Bone marrow (tissue), 2 donors: ENCODE results near the gene EPHA7.

ENCODE experiments used
- DNase-seq, 2 donors: peaks; one replicate each; lab custom pipeline; 2025; lab: John Stamatoyannopoulos, UW

EPHA7 gene

DNA sequence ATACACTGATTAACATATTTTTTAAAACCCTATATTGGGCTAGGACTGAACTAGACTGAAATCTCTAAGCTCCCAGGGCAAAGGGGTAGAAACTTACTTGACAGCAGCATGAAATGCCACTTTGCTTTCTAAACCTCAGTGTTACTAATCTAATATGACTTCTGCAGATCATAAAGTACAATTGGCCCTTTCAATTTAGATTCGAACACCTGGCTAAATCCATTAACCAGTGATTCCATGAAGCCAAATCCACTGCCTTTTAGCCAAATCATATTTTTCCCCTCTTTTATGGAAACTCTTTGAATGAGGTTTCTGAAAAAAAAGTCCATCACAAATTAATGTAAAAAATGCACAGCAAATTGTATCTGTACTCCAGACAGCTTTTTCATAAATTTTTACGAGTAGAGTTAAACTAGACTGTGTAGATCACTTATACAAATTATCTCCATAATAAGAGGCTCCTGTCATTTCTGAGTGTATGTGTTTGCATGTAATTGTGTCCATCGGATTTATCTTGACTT is 25.7 kb downstream of the EPHA7 start:
- no peak for DNase-seq

- no peak for DNase-seq
Observed at GRCh38 chr6:93392797-93393196, 26.6 kb downstream of the EPHA7 start.

GRCh38 chr6:93391965-93392364 is 27.4 kb downstream of the EPHA7 start:
- DNase-seq: no peak

DNA sequence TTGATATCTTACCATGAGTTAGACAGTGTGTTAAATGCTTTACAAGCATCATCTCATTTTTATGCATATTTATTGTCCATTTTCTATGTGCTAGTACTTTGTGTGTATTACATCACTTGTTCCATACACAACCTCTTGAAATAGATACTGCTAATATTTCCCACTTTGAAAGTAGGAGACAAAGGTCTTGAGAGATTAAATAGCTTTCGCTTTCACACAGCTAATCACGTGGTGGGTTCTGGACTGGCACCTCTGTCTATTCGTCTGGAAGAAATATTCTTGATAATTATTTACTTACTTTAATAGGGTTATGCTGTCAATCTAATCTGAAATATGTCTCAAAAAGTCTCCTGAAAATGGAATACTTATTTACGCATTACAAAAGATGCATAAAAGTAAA is 30.2 kb downstream of the EPHA7 start:
- DNase-seq: no peak

GRCh38 chr6:93388070-93388469 is 31.3 kb downstream of the EPHA7 start:
- DNase-seq: no peak

DNA sequence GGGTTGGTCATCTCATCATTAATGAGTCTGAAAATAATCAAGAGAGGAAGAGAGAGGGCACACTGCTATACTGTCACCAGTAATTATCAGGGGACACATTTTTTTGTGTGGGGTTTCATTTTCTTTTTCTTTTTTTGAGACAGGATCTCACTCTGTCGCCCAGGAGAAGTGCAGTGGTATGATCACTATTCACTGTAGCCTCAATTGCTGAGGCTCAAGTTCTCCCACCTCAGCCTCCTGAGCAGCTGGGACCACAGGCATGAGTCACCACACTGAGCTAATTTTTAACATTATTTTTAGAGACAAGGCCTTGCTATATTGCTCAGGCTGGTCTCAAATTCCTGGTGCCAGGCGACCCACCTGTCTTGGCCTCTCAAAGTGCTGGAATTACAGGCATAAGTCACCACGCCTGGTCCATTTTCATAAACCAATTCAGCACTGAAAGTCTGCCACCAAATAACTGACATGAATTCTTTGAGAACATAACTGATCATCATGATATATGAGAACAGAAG is 43.3 kb downstream of the EPHA7 start:
- DNase-seq: no peak

DNA sequence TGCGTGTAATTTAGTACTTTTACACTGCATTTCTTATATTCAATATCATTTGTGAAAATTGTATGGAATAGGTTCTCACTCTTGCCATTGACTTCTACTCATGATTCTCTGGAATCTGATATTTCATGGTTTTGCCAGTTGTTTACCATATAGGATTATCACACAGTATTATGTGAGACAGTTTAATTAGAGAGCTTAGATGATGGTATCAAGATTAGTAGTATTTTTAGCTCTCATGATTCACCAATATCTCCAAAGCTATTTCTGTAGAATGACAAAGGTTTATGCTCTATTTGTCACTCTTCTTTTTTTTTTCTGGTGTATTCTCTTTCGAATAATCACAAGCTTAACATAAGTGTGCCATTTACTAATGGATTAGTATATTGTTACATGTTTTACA is 45.9 kb downstream of the EPHA7 start:
- DNase-seq: no peak

DNA sequence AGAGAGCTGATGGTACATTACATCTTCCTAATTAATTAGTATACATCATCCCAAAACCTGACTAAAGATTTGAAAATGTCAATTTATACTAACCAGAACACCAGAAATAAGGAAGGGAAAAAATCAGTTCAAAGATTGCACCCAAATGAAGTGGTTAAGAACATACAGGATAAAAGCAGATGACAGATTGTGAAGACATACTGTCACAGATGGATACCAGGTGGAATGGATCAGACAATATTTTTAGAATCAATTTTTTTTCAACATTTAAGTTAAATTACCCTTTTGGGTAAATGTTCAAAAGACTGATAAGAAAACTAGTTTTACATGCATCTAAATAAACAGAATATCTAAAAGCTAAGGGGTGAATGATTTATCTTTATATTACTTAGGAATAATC is 47.6 kb downstream of the EPHA7 start:
- DNase-seq: no peak

DNA sequence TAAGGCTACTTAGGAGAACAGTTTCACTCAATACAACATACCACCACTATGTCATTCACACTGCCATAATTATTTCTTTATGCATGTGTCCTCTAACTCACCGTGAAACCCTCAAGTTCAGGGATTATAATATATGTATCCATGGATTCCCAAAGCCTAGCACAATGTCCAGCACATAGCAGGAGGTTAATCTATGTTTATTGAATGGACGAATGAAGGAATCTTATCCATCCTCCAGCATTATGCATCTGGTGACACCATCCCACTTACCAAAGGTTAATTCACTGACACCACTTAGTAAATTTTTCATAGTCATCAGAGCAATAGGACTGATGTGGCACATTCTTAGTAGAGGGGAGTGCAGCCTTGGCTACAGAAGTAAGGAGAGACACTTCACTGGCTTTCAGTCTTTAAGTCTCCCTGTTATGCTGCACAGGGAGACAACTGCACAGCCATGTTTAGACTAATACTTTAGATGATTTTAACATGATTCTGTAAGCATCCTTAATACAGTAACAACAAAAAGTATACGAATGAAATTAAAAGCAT is 49.7 kb downstream of the EPHA7 start:
- no peak for DNase-seq

DNA sequence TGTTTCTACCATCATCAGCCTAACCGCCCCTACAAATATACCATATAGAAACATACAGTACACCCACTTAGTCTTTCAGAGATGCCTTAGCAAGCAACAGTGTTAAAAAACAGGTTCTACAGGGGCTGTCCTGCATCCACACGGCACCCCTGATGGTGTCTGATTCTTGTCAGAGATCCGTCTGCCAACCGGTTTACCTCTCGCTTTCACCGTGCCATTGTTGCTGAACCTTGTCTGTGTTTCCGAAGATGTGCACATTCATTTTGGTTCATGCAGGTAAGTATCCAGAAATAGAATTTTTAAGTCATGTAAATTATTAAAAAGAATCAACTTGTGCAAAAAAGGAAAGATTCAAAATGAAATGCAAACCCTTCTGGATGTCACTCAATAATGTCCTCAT is 52.9 kb downstream of the EPHA7 start:
- DNase-seq: no peak

DNA sequence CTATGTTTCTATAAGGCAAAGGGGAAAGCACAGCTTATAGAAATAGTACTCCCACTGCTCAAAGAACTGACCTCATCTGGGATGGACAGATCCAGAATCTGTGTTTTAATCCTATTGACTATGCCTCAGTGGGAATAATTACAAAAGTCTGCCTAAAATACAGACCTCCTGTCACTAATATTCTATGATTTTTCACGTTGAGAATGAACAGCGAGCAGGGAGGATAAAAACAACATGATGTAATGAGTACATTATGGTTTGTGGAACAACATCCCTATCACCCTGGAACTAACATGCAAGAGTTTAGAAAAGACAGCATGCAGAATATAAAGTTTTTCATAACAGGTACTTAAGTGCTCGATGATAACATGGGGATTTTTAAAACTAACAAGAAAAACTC is 53.9 kb downstream of the EPHA7 start:
- no peak for DNase-seq

GRCh38 chr6:93358435-93358834 is 60.9 kb downstream of the EPHA7 start:
- no peak for DNase-seq

- no peak for DNase-seq
Observed at GRCh38 chr6:93352604-93353003, 66.8 kb downstream of the EPHA7 start.

DNA sequence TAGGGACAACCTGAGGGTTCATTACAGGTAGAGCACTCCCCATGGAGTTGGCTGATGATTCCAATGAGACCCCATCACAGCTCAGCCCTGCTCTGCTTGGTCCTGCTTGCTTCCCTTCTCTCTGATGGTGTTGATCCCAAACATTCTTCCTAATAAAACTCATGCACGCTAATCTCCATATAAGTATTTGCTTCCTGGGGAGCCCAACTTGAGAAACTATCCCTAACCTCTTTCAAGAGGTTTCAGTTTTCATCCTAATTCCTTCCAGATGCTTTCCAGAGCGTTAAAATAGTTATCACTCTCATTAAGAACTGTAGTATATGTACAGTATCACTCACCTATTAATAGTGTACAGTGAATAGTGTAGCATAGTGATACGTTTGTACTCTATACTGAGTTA is 68.1 kb downstream of the EPHA7 start:
- DNase-seq: no peak

DNA sequence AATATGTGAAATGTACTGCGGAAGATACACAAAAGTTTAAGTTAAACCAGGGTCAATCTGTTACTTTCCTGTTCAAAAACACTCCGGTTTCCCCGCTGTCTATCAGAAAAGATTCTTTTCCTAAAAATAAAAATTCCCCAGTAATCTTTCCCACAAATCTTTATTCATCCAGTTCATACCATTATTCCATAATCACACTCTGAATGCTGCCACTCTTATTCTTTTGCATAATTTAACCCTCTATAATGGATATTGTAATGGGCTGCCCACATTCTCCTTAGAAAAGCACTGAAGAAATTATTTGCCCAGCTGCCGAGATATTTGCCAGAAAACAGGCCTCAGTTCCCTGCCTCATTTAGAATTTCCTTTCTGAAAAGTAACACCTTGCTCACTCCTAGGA is 68.6 kb downstream of the EPHA7 start:
- DNase-seq: no peak

DNA sequence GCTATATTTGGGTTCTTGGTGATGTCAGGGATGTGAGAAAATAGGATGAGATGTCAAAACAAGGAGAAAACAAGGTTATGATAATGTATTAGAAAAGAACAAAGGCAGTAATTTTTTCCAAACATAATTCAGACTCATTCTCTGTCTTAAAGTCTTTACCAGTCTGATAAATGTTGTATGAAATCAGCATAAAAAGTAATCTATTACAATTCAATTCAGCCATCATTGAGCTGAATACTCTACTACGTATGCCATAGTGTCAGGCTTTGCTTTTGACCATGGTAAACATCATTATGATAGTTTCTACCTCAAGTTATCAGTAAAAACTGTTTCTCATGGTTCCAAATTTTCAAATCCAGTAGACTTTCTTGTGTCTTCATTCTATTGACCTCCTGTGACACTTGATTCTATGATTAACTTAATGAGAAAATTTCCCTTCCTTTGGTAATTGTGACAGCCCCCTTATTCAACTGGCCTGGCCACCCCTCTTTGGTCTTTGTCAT is 75.0 kb downstream of the EPHA7 start:
- no peak for DNase-seq

DNA sequence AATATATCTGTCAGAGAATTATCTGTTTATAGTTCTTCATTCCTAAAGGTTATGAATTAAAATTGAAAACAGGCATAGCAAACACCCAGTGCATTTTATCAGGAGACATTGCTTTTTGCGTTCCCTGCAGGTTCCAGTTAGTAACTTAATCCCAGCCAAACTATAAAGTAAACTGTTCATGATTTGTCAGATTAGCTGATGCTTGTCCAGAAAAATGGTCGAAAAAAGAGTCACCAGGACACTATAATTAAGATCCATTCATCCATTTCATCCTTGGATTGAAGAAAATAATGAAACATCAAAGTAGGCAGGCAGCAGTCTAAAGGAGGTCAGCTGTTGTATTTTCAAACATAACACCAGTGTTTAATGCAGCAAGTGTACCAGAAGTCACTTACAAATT is 75.9 kb downstream of the EPHA7 start:
- no peak for DNase-seq

DNA sequence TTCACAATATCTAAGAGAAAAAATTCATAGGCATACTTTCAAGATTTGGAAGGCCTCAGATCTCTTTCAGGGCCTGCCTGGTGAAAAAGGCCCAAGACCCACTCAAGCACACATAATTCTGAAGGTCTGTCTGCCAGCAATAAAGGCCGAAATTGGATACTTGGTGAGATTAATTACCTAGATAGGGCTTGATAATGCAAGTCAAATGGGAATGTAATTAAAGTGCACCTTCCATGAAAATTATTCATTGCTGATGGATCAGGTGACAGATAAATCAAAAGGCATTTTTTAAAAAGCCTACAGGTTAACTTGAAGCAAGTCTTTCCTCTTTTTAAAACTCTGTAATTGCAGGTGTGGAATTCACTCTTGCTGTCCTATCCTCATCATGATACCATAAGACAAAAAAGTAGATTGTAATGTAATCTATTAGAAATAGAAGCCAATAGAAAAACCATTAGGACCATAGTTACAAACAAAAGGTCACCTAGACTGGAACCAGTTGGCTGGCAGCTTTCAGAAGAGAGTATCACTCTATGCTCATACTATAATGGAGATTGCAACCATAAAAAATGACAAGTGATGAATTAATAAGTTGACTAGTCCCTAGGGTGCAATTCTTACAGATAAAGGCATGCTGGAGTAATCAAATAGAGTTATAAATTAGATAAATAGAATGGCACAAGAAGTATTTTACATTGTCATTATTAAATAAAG is 77.3 kb downstream of the EPHA7 start:
- no peak for DNase-seq

GRCh38 chr6:93337772-93338394 is 81.5 kb downstream of the EPHA7 start:
- DNase-seq: no peak

DNA sequence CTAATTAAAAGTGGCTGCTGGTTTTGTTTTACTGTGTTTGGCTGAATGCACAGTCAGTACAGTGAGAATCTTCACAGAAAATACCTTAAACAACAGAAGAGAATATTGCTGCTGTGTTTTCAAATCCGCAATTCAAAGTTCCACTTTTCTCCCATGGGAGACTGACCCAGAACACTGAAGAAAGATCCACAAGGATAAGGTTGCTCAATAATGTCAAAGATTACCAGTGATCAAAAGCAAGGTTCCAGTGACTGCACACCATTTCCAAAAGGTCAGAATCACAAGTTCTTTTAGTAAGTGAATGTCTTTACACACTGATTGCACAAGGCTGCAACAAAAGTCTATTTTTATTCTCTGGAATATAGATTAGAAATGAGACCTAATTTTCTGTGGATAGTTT is 82.3 kb downstream of the EPHA7 start:
- no peak for DNase-seq

DNA sequence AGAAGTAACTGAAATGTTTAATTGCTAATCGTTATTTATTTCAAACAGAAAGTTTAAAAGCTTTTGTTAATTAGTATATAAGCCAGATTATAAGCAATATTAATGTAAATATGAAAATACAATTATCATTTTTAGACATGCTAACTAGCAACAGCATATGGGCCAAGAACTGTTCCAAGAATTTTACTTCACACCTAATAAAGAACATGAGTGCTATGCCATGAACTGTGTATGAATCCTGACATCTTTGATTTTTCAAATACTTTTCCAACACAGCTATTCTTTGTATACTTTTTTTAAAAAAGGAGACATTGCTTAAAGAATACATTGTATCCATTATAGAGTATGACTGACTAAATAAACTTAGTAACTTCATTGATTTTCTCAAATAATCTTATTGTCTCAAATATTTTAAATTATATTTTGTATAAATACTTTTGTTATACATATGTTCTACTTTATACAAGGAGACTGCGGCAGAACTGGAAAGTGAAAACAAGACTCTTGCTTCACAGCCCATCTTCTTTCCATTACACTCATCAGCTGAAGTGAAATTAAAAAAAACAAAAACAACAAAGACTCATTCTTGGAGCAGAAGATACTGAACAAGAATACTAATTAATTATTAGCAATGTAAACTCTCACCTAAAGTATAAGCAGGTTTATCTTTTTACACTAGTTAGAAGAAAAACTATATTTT is 89.9 kb downstream of the EPHA7 start:
- no peak for DNase-seq

- DNase-seq: no peak
Observed at GRCh38 chr6:93327857-93328256, 91.5 kb downstream of the EPHA7 start.

DNA sequence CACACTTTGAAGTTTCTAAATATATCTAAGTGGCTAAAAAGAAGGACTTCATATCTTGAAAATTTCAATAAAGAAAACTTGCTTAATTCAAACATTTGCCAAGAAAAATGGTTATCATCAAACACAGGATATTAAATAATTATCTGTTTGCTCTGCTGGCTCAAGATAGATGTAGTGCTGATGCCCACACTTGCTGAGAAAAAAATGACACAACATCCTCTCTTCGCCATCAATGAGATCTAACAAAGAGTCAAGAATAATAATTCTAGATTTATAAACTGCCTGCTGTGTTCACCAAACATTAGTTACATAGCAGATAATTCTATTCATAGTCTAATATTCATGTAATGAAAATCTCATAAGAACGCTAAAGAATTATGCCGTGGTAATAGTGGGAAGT is 93.6 kb downstream of the EPHA7 start:
- DNase-seq: no peak
